Esophagus muscularis mucosa (tissue), 3 donors: Measurements from ENCODE around the gene LRFN2.

Source experiments
- POLR2A ChIP-seq: fragments of 450-650 bp; IDR thresholded peaks from one replicate; pipeline ENCODE4 v1.6.1; 2017; ENCODE audit warnings: antibody characterized with exemption, moderate library complexity, mild to moderate bottlenecking, low read depth
- POLR2AphosphoS5 ChIP-seq, 2 donors: sonication (generic); formaldehyde crosslinking; IDR thresholded peaks; one replicate each; pipeline ENCODE4 v1.6.1; 2017; ENCODE audit warnings: antibody characterized with exemption in 2 of 2
- TF ChIP-seq, protein P1 (sequence below), 3 experiments: fragments of 200-600 bp in 2 of 3; fragments of 450-650 bp in 1 of 3; sonication (generic) in 2 of 3; IDR thresholded peaks; one replicate each; pipeline ENCODE4 v1.5.1; 2017 to 2019; ENCODE audit warnings: antibody characterized with exemption in 3 of 3, mild to moderate bottlenecking in 2 of 3, moderate library complexity in 1 of 3

DNA sequence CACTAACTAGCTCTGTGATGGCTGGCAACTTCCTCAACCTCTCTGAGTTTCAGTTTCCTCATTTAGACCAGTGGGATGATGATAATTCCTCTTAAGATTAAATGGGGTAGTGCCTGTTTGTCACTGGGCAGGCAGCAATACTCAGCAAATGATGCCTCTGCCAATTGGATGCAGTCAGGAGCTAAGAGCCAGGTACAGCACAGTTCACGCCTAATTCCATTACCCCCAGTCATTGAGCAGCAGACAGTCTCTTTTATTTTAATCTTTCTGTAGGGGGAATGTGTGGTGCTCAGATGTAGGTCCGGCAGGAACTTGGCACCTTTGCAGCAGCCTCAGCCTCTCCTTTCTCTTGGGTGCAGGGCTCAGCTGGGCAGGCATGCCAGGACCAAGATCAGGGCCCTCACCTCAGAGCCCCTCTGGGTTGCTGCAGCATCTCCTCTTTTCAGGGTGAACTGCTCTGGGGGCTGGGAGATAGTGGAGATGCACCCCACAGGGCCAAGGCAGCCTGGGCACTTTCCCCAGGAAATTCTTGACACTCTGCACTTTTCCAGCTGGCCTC is 243.8 kb downstream of the LRFN2 start:
- TF ChIP-seq, protein P1, sequence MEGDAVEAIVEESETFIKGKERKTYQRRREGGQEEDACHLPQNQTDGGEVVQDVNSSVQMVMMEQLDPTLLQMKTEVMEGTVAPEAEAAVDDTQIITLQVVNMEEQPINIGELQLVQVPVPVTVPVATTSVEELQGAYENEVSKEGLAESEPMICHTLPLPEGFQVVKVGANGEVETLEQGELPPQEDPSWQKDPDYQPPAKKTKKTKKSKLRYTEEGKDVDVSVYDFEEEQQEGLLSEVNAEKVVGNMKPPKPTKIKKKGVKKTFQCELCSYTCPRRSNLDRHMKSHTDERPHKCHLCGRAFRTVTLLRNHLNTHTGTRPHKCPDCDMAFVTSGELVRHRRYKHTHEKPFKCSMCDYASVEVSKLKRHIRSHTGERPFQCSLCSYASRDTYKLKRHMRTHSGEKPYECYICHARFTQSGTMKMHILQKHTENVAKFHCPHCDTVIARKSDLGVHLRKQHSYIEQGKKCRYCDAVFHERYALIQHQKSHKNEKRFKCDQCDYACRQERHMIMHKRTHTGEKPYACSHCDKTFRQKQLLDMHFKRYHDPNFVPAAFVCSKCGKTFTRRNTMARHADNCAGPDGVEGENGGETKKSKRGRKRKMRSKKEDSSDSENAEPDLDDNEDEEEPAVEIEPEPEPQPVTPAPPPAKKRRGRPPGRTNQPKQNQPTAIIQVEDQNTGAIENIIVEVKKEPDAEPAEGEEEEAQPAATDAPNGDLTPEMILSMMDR (IDR thresholded peaks at IDR 0.05) = no peak
- TF ChIP-seq POLR2A = no peak
- TF ChIP-seq POLR2AphosphoS5 (IDR thresholded peaks at IDR 0.05) = no peak
